K562 (cell line): ENCODE results near the gene NCMAP. TPM values are rescaled to one million over a fixed set of nuclear protein-coding genes. Genes with fewer than 3 reads are reported as not detected.

Experiments
- ATAC-seq: fragments of 200-7000 bp; cut with Tn5 transposase; 3 replicates; pipeline ENCODE4 v1.9.1; 2020; ENCODE audit warnings: moderate library complexity
- BruUV-seq: library from RNA; stranded (reverse); fragments of 400-500 nt; replicated peaks from 2 replicates; lab custom pipeline; 2021; lab: Mats Ljungman, UMichigan
- CTCF ChIA-PET: fragments of 300-600 bp; formaldehyde crosslinking; extraction: SDS; loops from one replicate; lab custom pipeline; 2021; ENCODE audit warnings: low intra/inter-chr PET ratio; lab: Yijun Ruan, JAX
- POLR2A ChIA-PET: fragments of 300-600, 350-650 bp; sonication (Branson Sonifier 250); formaldehyde crosslinking; extraction: SDS; loops from one replicate; lab custom pipeline; 2021; ENCODE audit warnings: antibody characterized with exemption, inconsistent platforms; lab: Yijun Ruan, JAX
- DNase-seq, 4 experiments: peaks; one replicate each; pipeline versions ENCODE4 v3.0.0 to v3.0.0-alpha.2; 2011 to 2018; ENCODE audit warnings: low spot score in 3 of 4, mixed read lengths in 3 of 4; ENCODE audit errors: extremely low read depth in 1 of 4
- FAIRE-seq: peaks from 2 replicates; lab custom pipeline; 2011; peaks lifted over from hg19 to GRCh38; lab: Jason Lieb, UNC
- H2AFZ ChIP-seq: 2 replicates; pipeline ENCODE4 v1.6.0; 2011; ENCODE audit warnings: low read depth, low read length, control low read depth, inconsistent platforms
- H3K27ac ChIP-seq: fragments of 200-600 bp; 3 replicates; pipeline ENCODE4 v1.8.0; 2011; ENCODE audit warnings: low read depth, mild to moderate bottlenecking, control low read depth, inconsistent platforms, low read length, moderate library complexity, mixed read lengths; ENCODE audit errors: extremely low read depth
- H3K27me3 ChIP-seq, 2 experiments: fragments of 300-600 bp in 1 of 2; 2 replicates in 1 of 2; 3 replicates in 1 of 2; pipeline versions ENCODE4 v1.6.0 to v1.8.0; 2011; ENCODE audit warnings: inconsistent platforms in 2 of 2, low read length in 2 of 2, mild to moderate bottlenecking in 1 of 2, mixed read lengths in 1 of 2, moderate library complexity in 1 of 2; ENCODE audit not compliant: control insufficient read depth in 2 of 2, insufficient read depth in 2 of 2
- H3K36me3 ChIP-seq: fragments of 300-600 bp; 3 replicates; pipeline ENCODE4 v1.8.0; 2011; ENCODE audit warnings: mild to moderate bottlenecking, low read length, inconsistent platforms; ENCODE audit not compliant: control insufficient read depth, insufficient read depth
- H3K4me1 ChIP-seq, 2 experiments: fragments of 200-600 bp in 1 of 2; replicated peaks in 1 of 2; 2 replicates in 1 of 2; 3 replicates in 1 of 2; pipeline versions ENCODE4 v1.5.1 to v1.8.0; 2011; ENCODE audit warnings: inconsistent platforms in 2 of 2, low read length in 2 of 2, mild to moderate bottlenecking in 1 of 2, mixed read lengths in 1 of 2, moderate library complexity in 1 of 2; ENCODE audit not compliant: control insufficient read depth in 2 of 2, insufficient read depth in 2 of 2
- H3K4me2 ChIP-seq: 2 replicates; pipeline ENCODE4 v1.6.1; 2011; ENCODE audit warnings: low read length, control low read depth, inconsistent platforms, mixed read lengths; ENCODE audit not compliant: insufficient read depth
- H3K4me3 ChIP-seq: fragments of 200-600 bp; sonication (generic), shearing (Covaris generic); 2 replicates; pipeline ENCODE4 v1.5.1; 2016; ENCODE audit warnings: control low read depth, inconsistent platforms
- H3K79me2 ChIP-seq: fragments of 200-600 bp; 3 replicates; pipeline ENCODE4 v1.8.0; 2011; ENCODE audit warnings: low read length, inconsistent platforms; ENCODE audit not compliant: control insufficient read depth, insufficient read depth
- H3K9ac ChIP-seq, 2 experiments: 2 replicates each; pipeline versions ENCODE4 v1.6.0 to v1.6.1; 2011; ENCODE audit warnings: low read depth in 2 of 2, low read length in 2 of 2, control low read depth in 1 of 2, inconsistent platforms in 1 of 2, mild to moderate bottlenecking in 1 of 2, mixed read lengths in 1 of 2; ENCODE audit not compliant: insufficient read depth in 1 of 2
- H3K9me1 ChIP-seq: one replicate; pipeline ENCODE4 v1.6.0; 2011; ENCODE audit warnings: inconsistent platforms, mild to moderate bottlenecking, low read length, moderate library complexity; ENCODE audit not compliant: control insufficient read depth, insufficient read depth
- H3K9me3 ChIP-seq: replicated peaks from 2 replicates; pipeline ENCODE4 v1.5.1; 2011; ENCODE audit warnings: low read depth, low read length, inconsistent platforms; ENCODE audit not compliant: control insufficient read depth, insufficient read depth
- H4K20me1 ChIP-seq: replicated peaks from 2 replicates; pipeline ENCODE4 v1.6.1; 2011; ENCODE audit warnings: low read length, inconsistent platforms, mixed read lengths; ENCODE audit not compliant: control insufficient read depth, insufficient read depth
- BRD9 ChIP-seq: fragments of 450-650 bp; IDR thresholded peaks from 2 replicates; pipeline ENCODE4 v1.6.1; 2018; ENCODE audit warnings: low read depth; ENCODE audit not compliant: partially characterized antibody
- CC2D1A ChIP-seq: fragments of 450-650 bp; IDR thresholded peaks from 2 replicates; pipeline ENCODE4 v1.6.1; 2017; ENCODE audit warnings: mild to moderate bottlenecking
- CTBP1 ChIP-seq: fragments of 450-650 bp; IDR thresholded peaks from 2 replicates; pipeline ENCODE4 v1.6.1; 2016; ENCODE audit warnings: borderline replicate concordance
- E2F5 ChIP-seq: sonication (generic); formaldehyde crosslinking; IDR thresholded peaks from 2 replicates; pipeline ENCODE4 v1.8.0; 2022; ENCODE audit warnings: mild to moderate bottlenecking, missing genetic modification reagents
- ETV1 ChIP-seq: fragments of 450-650 bp; conservative IDR thresholded peaks from 2 replicates; pipeline ENCODE4 v1.6.1; 2016; ENCODE audit warnings: missing genetic modification characterization, control low read depth, low read depth, missing compliant biosample characterization
- FOXK1 ChIP-seq: sonication (generic); formaldehyde crosslinking; IDR thresholded peaks from 2 replicates; pipeline ENCODE4 v1.8.0; 2022; ENCODE audit warnings: missing genetic modification reagents, mild to moderate bottlenecking, borderline replicate concordance
- HEY1 ChIP-seq: fragments of 250-450 bp; sonication (Bioruptor Pico); IDR thresholded peaks from 2 replicates; pipeline ENCODE4 v1.5.0; 2020; ENCODE audit warnings: mild to moderate bottlenecking, moderate library complexity, borderline replicate concordance
- HIVEP1 ChIP-seq: fragments of 250-450 bp; sonication (Bioruptor Pico); IDR thresholded peaks from 2 replicates; pipeline ENCODE4 v1.4.0; 2020; ENCODE audit warnings: mild to moderate bottlenecking
- KDM1A ChIP-seq, 2 experiments: fragments of 450-650 bp; IDR thresholded peaks; 2 replicates each; pipeline ENCODE4 v1.6.1; 2016; ENCODE audit warnings: mild to moderate bottlenecking in 2 of 2
- MCM3 ChIP-seq: fragments of 450-650 bp; IDR thresholded peaks from 2 replicates; pipeline ENCODE4 v1.6.1; 2016
- RCOR1 ChIP-seq, 2 experiments: IDR thresholded peaks; 2 replicates each; pipeline ENCODE4 v1.6.1; 2012; ENCODE audit warnings: low read depth in 2 of 2, low read length in 2 of 2, borderline replicate concordance in 1 of 2, improper control_type of control experiment in 1 of 2
- ZBTB43 ChIP-seq: sonication (generic); formaldehyde crosslinking; IDR thresholded peaks from 2 replicates; pipeline ENCODE4 v1.8.0; 2023; ENCODE audit warnings: mild to moderate bottlenecking, missing genetic modification reagents
- ZNF175 ChIP-seq: fragments of 200-800 bp; sonication (Bioruptor generic); IDR thresholded peaks from 2 replicates; pipeline ENCODE4 v1.6.1; 2016; ENCODE audit warnings: low read depth, mild to moderate bottlenecking, missing genetic modification characterization, missing compliant biosample characterization
- ZNF57 ChIP-seq: fragments of 450-650 bp; formaldehyde crosslinking; IDR thresholded peaks from 2 replicates; pipeline ENCODE4 v1.4.0; 2020; ENCODE audit warnings: mild to moderate bottlenecking, moderate library complexity
- WGBS: fragments of 100-300 bp; shearing (Covaris generic); methylation state at CpG from one replicate; pipeline ENCODE4 v1.1.6; 2016; ENCODE audit warnings: low coverage, mixed read lengths; ENCODE audit not compliant: insufficient coverage; ENCODE audit errors: missing lambda C conversion rate; 5-methylcytosine and 5-hydroxymethylcytosine counted together
- in situ Hi-C: fragments of 300-500 bp; cut with MboI; formaldehyde crosslinking; loops from 4 replicates; pipeline ENCODE4 v1.15.0; 2018; ENCODE audit warnings: inconsistent platforms, mixed read lengths
- intact Hi-C: fragments of 100-400 bp; cut with micrococcal nuclease; formaldehyde crosslinking; loops from 2 replicates; pipeline ENCODE4 v1.14.2; 2022
- polyA plus RNA-seq, 8 experiments: library from polyadenylated mRNA; depleted of rRNA in 4 of 8; stranded (reverse) in 5 of 8; unstranded in 3 of 8; fragments of >200 nt; fragmentation: Nextera tagmentation in 2 of 8; fragmentation: Illumina TruSeq in 1 of 8; extraction: Ambion mirVana in 2 of 8; extraction: Trizol in 1 of 8; gene quantifications; 2 replicates each; pipeline versions ENCODE4 v1.2.1 to v1.2.3, GENCODE V29; 2011 to 2014; ENCODE audit warnings: inconsistent platforms in 1 of 8, missing spikeins in 1 of 8
- total RNA-seq, 7 experiments: library from RNA; depleted of rRNA in 6 of 7; stranded (reverse); fragments of >200 nt in 6 of 7; fragmentation: Illumina TruSeq in 2 of 7; extraction: Trizol in 2 of 7; gene quantifications; 2 replicates each; pipeline versions ENCODE4 v1.2.1 to v1.2.3, GENCODE V29; 2011 to 2021; ENCODE audit warnings: low replicate concordance in 1 of 7
- TF ChIP-seq, protein P1 (sequence below): fragments of 450-650 bp; IDR thresholded peaks from 2 replicates; pipeline ENCODE4 v1.6.1; 2016; ENCODE audit warnings: antibody characterized with exemption
- TF ChIP-seq, protein P2 (sequence below): IDR thresholded peaks from 2 replicates; pipeline ENCODE4 v1.6.1; 2014; ENCODE audit warnings: antibody characterized with exemption

NCMAP gene
- total and polyA plus RNA-seq, 9 of the 15 experiments (the other 6 are each of a cell fraction or from before 2014, with no cell fraction given) = 0.03 TPM; not detected in 8

- TF ChIP-seq ZBTB43 (CRISPR knock-in tag) (no peak), MCM3 (no peak), BRD9 (no peak), E2F5 (CRISPR knock-in tag) (no peak), ZNF175 (no peak), CC2D1A (no peak)
- TF ChIP-seq, all 486 proteins: peak for 0
Measured at GRCh38 chr1:24558455-24558854, 2.6 kb downstream of the NCMAP start (continued).

- Histone ChIP-seq H3K9ac (no peak overlapping the region), H2AFZ (no peak overlapping the region), H3K4me2 (no peak overlapping the region), H4K20me1 (peaks cover 3% of the 10 kb centered on the region), H3K36me3 (no peaks in the 10 kb centered on the region), H3K27me3 (peaks cover 41 to 70% of the 10 kb centered on the region in 2 experiments), H3K27ac (no peak overlapping the region), H3K4me1 (peaks cover 0 to 7% of the 10 kb centered on the region in 2 experiments; a peak in 2 of 5 replicates), H3K9me3 (no peaks in the 10 kb centered on the region), H3K4me3 (no peak overlapping the region), H3K9me1 (no peaks in the 10 kb centered on the region), H3K79me2 (no peaks in the 10 kb centered on the region)
- ATAC-seq (0 out of 3 replicates have a peak, but pooled peaks have one; percentile 33), DNase-seq (no peak), FAIRE-seq (no peak)
- WGBS = 2% methylated on average over 11 of the region's 12 CpGs
- BruUV-seq = no TSS peak
- intact Hi-C loops = no loop called here
- ChIA-PET CTCF (no interaction called here), POLR2A (interaction anchor here (1.0 to 1.8 kb wide), 3 partner anchors 13 to 18 kb away, joined by 3 to 7 read pairs (median 3); no protein-coding TSS in a partner anchor)
- in situ Hi-C loops = no loop called here
- TF ChIP-seq ETV1 (peak; percentile 40), HIVEP1 (no peak), HEY1 (no peak), ZNF57 (CRISPR knock-in tag) (no peak), KDM1A (IDR thresholded peaks at IDR 0.05) (peak in 1 of 2 experiments; percentile 33; a peak in 1 of 4 replicates), RCOR1 (IDR thresholded peaks at IDR 0.05; ENCODE audit: borderline replicate concordance in 1 of 2, low read depth in 2 of 2, low read length in 2 of 2) (peak in 1 of 2 experiments; percentile 85; a peak in 2 of 4 replicates), FOXK1 (CRISPR knock-in tag) (no peak), CTBP1 (peak; percentile 89)
- TF ChIP-seq, protein P1, sequence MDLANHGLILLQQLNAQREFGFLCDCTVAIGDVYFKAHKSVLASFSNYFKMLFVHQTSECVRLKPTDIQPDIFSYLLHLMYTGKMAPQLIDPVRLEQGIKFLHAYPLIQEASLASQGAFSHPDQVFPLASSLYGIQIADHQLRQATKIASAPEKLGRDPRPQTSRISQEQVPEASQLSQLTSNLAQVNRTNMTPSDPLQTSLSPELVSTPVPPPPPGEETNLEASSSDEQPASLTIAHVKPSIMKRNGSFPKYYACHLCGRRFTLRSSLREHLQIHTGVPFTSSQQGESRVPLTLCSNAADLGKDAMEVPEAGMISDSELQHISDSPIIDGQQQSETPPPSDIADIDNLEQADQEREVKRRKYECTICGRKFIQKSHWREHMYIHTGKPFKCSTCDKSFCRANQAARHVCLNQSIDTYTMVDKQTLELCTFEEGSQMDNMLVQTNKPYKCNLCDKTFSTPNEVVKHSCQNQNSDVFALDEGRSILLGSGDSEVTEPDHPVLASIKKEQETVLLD = no peak
- TF ChIP-seq, protein P2, sequence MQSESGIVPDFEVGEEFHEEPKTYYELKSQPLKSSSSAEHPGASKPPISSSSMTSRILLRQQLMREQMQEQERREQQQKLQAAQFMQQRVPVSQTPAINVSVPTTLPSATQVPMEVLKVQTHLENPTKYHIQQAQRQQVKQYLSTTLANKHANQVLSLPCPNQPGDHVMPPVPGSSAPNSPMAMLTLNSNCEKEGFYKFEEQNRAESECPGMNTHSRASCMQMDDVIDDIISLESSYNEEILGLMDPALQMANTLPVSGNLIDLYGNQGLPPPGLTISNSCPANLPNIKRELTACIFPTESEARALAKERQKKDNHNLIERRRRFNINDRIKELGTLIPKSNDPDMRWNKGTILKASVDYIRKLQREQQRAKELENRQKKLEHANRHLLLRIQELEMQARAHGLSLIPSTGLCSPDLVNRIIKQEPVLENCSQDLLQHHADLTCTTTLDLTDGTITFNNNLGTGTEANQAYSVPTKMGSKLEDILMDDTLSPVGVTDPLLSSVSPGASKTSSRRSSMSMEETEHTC = no peak
Measured at GRCh38 chr1:24558902-24559791, 3.3 kb downstream of the NCMAP start.
